Measurements from ENCODE around the gene LYG2. TPM values are rescaled to one million over a fixed set of nuclear protein-coding genes. Genes with fewer than 3 reads are reported as not detected.
"Not testable (repeated sequence)": the region's sequence is repeated elsewhere in the genome, so short reads cannot be mapped to it uniquely, and the experiment has no call there.

Gene LYG2, protein sequence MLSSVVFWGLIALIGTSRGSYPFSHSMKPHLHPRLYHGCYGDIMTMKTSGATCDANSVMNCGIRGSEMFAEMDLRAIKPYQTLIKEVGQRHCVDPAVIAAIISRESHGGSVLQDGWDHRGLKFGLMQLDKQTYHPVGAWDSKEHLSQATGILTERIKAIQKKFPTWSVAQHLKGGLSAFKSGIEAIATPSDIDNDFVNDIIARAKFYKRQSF
- not detected in 2 replicates for total RNA-seq (2014; rRNA removed; shearing (Covaris generic))

DNA sequence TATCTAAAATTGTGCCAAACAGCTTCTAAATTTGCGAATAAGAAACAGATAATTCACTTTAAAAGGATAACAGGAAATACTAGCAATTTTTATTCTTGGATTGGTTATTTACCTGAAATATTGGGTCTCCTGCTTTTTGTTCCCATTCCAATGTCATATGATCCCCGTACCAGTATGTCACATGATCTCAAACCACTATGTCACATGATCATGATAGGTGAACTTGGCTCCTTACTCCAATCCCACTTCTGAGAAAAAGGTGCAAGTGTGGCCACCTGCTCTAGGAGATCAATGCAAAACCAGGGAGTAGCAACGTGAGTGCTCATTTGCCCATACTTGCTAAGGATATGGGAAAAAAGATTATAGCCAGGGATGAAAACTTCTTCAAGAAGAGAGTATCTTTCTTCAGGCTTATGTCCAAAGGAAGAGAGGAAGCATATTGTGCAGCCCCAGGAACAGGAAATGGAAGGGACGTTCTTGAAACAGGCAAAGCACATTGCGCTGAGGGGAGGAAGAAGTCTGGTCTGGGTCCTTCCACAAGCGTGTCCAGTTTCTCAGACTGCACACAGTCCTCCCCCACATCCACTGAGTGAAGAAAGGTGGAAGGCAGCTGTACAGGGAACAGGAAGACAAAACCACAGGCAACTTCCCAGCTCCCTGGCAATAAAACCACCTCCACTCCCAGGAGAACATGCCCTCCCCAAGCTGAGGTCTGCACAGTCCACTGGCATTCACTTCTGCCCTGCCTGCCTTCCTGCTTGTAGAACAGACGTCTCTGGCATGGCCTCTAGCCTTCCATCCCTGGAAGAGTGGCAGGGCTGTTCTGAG is at the start of gene LYG2:
Gene LYG2, minus strand, starts transcription at position 176 of the 828 bp plus-strand sequence. CDS start 1,406 bp downstream, outside the sequence.
- DNase-seq, result no peak
- Histone ChIP-seq H3K4me3 (ENCODE audit: insufficient read depth, low read depth, low read length) (no peak within 1 kb of the TSS), H3K27me3 (ENCODE audit: control insufficient read depth, insufficient read depth, low read length) (no peaks in the 10 kb centered on the region), H3K36me3 (replicated peaks; ENCODE audit: control insufficient read depth, insufficient read depth, low read length) (no peaks in the 10 kb centered on the region)

DNA sequence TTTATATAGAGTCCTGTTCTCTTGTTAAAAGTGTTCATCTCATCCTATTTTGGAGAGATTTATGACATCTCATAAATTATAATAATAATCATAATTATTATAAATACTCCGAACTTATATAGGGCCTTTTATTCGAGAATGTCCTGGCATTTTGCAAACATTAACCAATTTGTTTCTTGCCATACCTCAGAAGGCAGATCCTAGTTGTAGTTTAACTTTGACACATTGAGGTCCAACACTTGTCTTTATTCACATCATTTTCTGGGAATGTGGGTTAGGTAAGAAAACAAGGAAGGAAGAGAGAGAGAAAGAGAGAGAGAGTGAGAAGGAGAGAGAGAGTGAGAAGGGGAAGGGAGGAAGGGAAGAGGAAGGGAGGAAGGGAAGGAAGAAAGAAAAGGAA is 45.6 kb upstream of the LYG2 start, which contains the start of gene LYG1:
Gene LYG1, minus strand, starts transcription at position 101 of the 400 bp plus-strand sequence. CDS start 5,527 bp downstream, outside the sequence.
- H3K4me3 ChIP-seq (ENCODE audit: insufficient read depth, low read depth, low read length); DNase-seq; H3K27me3 ChIP-seq (ENCODE audit: control insufficient read depth, insufficient read depth, low read length); H3K36me3 ChIP-seq (replicated peaks; ENCODE audit: control insufficient read depth, insufficient read depth, low read length): not testable (repeated sequence)

DNA sequence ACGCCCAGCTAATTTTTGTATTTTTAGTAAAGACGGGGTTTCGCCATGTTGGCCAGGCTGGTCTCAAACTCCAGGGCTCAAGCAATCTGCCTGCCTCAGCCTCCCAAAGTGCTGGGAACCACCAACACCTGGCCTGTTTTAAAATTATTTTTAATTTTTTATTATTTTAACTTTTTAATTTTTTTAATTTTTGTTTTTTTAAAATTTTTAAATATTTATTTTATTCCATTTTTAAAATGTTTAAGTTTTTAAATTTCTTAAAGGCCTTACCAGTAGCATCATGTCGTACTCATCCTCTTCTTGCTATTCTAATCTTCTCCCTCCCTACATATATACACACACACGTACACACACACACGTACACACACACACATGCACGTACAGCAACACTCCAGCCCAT is 44.1 kb upstream of the LYG2 start:
- Histone ChIP-seq H3K27me3 (ENCODE audit: control insufficient read depth, insufficient read depth, low read length) (no peaks in the 10 kb centered on the region), H3K4me3 (ENCODE audit: insufficient read depth, low read depth, low read length) (no peak overlapping the region), H3K36me3 (replicated peaks; ENCODE audit: control insufficient read depth, insufficient read depth, low read length) (no peaks in the 10 kb centered on the region)
- DNase-seq, result no peak

DNA sequence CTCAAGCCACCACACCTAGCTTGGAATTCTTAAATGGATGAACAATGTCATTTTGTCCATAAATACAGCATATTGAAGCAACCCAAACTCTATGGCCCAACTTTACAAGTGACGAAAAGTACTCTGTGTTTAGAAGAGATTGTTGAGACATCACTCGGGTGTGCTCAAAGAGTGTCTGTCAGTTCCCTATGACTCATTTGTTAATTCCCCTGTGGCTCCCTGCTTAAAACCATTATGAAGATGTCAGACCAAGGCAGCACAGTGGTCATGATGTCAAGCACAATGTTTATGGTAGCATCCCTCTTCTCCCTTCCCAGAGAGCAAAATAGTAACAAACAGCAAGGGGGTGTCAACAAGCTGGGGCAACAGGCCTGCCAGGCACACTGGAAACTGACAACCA is 42.5 kb upstream of the LYG2 start:
- DNase-seq, result no peak
- H3K27me3 ChIP-seq (ENCODE audit: control insufficient read depth, insufficient read depth, low read length), result no peaks in the 10 kb centered on the region
- no peaks in the 10 kb centered on the region for H3K36me3 ChIP-seq (replicated peaks; ENCODE audit: control insufficient read depth, insufficient read depth, low read length)
- H3K4me3 ChIP-seq (ENCODE audit: insufficient read depth, low read depth, low read length), result no peak overlapping the region

DNA sequence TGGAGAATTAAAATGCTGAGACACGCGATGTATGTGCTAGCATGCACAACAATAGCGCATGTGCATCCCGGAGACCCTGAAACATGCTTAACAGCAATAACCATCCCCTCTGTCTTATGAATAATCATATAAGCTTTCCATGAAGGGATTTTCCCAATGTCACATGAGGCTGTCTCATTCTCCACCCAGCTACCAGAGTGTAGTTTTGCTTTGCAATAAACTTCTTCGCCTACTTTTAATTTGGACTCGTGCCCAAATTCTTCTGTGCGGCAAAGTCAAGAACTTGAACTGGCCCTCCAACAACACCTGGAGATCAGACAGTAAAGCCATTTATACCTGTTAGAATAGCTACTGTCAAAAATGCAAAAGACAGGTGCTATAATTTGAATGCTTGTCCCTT is 30.1 kb upstream of the LYG2 start:
- Histone ChIP-seq H3K4me3 (ENCODE audit: insufficient read depth, low read depth, low read length) (no peak overlapping the region), H3K36me3 (replicated peaks; ENCODE audit: control insufficient read depth, insufficient read depth, low read length) (no peaks in the 10 kb centered on the region), H3K27me3 (ENCODE audit: control insufficient read depth, insufficient read depth, low read length) (no peaks in the 10 kb centered on the region)
- no peak for DNase-seq

DNA sequence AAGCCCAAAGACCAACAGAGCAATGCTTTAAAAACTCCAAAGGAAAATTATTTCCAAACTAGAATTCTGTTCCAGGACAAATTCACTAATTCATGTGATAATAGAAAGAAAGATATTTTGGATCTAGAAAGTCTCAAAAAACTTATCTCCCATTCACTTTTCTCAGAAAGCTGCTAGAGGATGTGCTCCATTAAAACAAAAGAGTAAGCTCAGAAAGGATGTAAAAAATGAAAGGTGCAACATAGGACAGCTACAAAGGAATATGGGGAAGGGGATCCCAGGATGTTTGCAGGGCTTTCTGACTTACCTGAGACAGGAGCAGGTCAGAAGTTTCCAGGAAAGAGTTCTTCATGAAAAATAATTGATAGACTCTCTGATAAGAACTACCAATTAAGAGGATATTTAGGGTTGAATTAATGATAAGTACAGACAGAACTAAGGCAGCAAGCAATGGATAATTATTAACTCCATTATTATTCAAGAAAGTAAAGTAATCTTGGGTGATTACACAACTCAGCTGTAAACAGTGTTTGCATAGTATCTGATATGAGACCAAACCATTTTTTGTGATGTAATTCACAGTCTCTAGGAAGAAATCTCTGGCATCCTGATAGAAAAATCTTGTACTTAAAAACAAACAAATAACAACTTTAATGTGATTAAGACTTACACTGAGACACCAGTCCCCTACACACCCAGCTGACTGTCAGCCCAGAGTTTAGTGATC is 24.7 kb upstream of the LYG2 start:
- no peaks in the 10 kb centered on the region for H3K27me3 ChIP-seq (ENCODE audit: control insufficient read depth, insufficient read depth, low read length)
- no peak overlapping the region for H3K4me3 ChIP-seq (ENCODE audit: insufficient read depth, low read depth, low read length)
- DNase-seq, result no peak
- H3K36me3 ChIP-seq (replicated peaks; ENCODE audit: control insufficient read depth, insufficient read depth, low read length), result no peaks in the 10 kb centered on the region

DNA sequence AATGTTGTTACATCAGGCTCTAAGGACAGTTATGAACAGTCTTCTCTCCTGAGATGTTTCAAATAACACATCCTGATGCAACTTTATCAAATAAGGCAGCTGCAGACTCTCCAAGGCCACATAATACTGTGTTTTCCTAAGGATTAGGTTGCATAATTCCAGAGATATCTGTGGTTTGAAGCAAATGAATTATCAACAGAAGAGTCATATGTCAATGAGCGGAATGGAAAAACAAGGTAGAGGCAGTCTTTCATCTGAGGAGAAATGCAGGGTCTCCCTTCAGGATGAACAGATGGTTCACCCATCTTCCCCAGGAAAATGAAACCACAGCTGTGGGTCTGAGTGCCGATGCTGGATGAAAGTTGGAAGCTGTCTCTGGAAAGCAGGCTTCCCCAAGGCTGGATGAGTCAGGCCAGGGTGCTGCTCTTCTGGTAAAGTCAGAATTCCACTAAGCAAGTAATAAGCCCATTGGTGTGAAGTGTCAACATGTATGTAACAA is 23.4 kb upstream of the LYG2 start:
- H3K27me3 ChIP-seq (ENCODE audit: control insufficient read depth, insufficient read depth, low read length), result no peaks in the 10 kb centered on the region
- DNase-seq, result no peak
- H3K36me3 ChIP-seq (replicated peaks; ENCODE audit: control insufficient read depth, insufficient read depth, low read length), result no peaks in the 10 kb centered on the region
- no peak overlapping the region for H3K4me3 ChIP-seq (ENCODE audit: insufficient read depth, low read depth, low read length)

DNA sequence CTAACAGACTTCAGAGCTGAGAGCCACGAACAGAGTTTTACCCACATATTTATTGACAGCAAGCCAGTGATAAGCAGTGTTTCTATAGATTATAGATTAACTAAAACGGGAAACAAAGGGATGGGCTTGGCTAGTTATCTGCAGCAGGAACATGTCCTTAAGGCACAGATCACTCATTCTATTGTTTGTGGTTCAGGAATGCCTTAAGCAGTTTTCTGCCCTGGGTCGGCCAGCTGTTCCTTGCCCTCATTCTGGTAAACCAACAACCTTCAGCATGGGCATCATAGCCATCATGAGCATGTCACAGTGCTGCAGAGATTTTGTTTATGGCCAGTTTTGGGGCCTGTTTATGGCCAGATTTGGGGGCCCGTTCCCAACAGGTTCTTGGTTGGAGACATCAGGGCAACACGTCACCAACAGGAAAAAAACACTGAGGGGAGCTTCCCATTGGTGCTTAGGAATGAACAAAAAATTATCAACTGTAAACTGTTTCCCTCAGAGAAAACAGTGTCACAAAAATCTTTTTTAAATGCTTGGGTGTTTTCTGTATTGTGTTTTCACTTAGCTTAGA is 22.8 kb upstream of the LYG2 start:
- not testable (repeated sequence) for H3K27me3 ChIP-seq (ENCODE audit: control insufficient read depth, insufficient read depth, low read length); H3K36me3 ChIP-seq (replicated peaks; ENCODE audit: control insufficient read depth, insufficient read depth, low read length); H3K4me3 ChIP-seq (ENCODE audit: insufficient read depth, low read depth, low read length); DNase-seq

DNA sequence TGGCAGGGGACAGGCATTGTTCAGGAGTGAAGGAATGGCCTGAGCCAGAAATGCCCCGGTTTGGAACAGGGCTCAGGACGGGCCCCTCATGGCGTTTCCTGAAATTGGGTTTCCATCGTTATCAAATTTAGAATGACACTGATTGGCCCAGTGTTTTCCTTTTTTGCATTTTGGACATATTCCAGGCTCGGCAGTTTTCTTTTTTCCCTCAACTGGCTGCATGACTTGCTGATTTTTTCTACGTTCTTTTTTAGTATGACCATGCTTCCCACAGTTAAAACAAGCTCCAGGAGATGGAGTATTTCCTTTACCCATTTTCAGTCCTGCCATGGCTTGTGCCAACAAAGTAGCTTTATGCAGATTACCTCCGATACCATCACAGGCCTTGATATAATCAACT is 20.4 kb upstream of the LYG2 start:
- no peaks in the 10 kb centered on the region for H3K36me3 ChIP-seq (replicated peaks; ENCODE audit: control insufficient read depth, insufficient read depth, low read length)
- DNase-seq, result no peak
- no peak overlapping the region for H3K4me3 ChIP-seq (ENCODE audit: insufficient read depth, low read depth, low read length)
- no peaks in the 10 kb centered on the region for H3K27me3 ChIP-seq (ENCODE audit: control insufficient read depth, insufficient read depth, low read length)

DNA sequence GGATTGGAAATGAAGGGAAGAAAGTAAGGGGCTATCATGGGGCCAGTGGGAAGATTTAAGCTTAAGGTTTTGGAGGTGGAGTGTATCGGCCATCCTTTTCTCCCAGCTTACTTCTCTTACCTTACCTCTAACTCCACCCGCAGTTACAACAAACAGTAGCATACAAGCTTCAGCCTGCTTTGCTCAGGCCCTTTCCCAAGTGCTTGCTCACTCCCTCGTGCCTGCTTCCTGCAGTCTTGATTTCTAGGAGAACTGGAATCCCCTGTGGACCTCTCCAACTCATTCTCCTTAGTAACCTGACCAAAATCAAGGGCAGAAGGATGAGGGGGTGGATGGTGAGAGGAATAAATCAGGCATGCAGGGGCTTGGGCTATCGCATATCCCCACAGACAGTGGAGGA is 5.8 kb upstream of the LYG2 start:
- no peaks in the 10 kb centered on the region for H3K36me3 ChIP-seq (replicated peaks; ENCODE audit: control insufficient read depth, insufficient read depth, low read length)
- H3K4me3 ChIP-seq (ENCODE audit: insufficient read depth, low read depth, low read length), result no peak overlapping the region
- DNase-seq, result no peak
- no peaks in the 10 kb centered on the region for H3K27me3 ChIP-seq (ENCODE audit: control insufficient read depth, insufficient read depth, low read length)

DNA sequence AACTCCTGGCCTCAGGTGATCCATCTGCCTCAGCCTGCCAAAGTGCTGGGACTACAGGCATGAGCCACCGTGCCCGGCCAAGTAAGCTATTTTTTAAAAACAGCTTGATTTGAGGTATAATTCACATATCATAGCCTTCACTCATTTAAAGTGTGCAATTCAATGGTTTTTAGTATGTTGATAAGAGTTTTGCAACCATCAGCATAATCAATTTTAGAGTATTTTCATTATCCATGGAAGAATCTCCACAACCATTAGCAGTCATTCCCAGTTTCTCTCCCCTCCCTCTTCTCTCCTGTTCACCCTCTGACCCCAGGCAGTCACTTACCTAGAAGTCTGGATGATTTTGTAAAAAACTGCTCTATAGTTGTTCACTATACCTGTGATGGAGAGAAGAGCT is 4.7 kb upstream of the LYG2 start:
- Histone ChIP-seq H3K36me3 (replicated peaks; ENCODE audit: control insufficient read depth, insufficient read depth, low read length) (no peaks in the 10 kb centered on the region), H3K27me3 (ENCODE audit: control insufficient read depth, insufficient read depth, low read length) (no peaks in the 10 kb centered on the region), H3K4me3 (ENCODE audit: insufficient read depth, low read depth, low read length) (no peak overlapping the region)
- no peak for DNase-seq

DNA sequence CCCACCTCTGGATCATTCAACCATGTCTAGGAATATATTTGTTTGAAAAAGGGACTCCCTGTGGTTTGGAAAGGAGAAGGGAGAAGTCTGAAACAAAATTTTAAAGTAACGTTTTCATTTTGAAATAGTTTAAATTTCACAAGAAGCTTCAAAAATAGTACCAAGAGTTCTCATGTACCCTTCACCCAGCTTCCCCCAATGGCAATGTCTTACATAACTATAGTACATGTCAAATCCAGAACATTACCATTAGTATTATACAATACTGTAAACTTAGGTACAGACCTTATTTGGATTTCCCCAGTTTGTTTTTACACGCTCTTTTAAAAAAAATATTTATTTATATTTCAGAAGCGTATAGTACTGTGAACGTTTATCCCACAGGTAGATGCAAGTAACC is 4.0 kb upstream of the LYG2 start:
- no peak for DNase-seq
- H3K4me3 ChIP-seq (ENCODE audit: insufficient read depth, low read depth, low read length), result no peak overlapping the region
- H3K27me3 ChIP-seq (ENCODE audit: control insufficient read depth, insufficient read depth, low read length), result no peaks in the 10 kb centered on the region
- no peaks in the 10 kb centered on the region for H3K36me3 ChIP-seq (replicated peaks; ENCODE audit: control insufficient read depth, insufficient read depth, low read length)

DNA sequence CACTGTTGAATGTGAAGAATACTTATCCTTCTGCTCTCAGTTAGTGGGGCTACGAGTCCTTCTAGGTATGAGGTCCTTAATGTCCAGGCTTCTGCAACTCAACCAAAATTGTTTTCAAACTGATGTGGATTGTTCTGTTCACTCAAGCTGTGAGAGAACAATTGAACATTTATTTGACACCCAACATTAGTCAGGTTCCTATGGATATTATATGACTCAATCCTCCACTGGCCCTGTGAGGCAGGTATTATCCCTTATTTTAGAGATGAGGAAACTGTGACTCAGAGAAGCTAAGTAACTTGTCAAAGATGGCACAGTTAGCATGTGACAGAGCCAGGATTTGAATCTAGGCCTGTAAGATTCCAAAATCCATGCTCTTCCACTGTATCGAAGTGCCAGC is 1.2 kb upstream of the LYG2 start:
- no peak overlapping the region for H3K4me3 ChIP-seq (ENCODE audit: insufficient read depth, low read depth, low read length)
- no peaks in the 10 kb centered on the region for H3K27me3 ChIP-seq (ENCODE audit: control insufficient read depth, insufficient read depth, low read length)
- DNase-seq, result no peak
- H3K36me3 ChIP-seq (replicated peaks; ENCODE audit: control insufficient read depth, insufficient read depth, low read length), result no peaks in the 10 kb centered on the region

DNA sequence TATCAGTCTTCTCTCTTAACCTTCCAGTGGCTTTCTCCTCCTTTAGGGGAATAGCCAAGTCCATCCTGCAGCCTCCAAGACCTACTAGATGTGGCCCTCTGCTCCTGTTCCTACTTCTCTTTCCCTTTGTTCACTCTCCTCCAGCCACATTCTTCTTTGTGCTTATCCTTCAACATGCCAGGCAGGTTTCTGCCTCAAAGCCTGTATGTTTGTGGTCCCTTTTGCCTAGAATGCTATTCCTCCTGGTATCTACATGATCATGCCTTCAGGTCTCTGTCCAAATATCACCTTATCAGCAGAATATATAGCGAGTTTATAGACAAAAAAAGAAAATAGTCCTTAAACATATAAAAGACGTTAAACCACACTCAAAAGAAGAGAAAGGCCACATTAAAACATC is 5.5 kb downstream of the LYG2 start:
- H3K27me3 ChIP-seq (ENCODE audit: control insufficient read depth, insufficient read depth, low read length), result no peaks in the 10 kb centered on the region
- no peak for DNase-seq
- H3K4me3 ChIP-seq (ENCODE audit: insufficient read depth, low read depth, low read length), result no peak overlapping the region
- no peaks in the 10 kb centered on the region for H3K36me3 ChIP-seq (replicated peaks; ENCODE audit: control insufficient read depth, insufficient read depth, low read length)
